SU-DHL-6 (cell line): ENCODE results near the gene PDC.

ENCODE experiments used
- CTCF ChIP-seq: fragments of 200-600 bp; sonication (generic); IDR thresholded peaks from one replicate; pipeline ENCODE4 v1.5.1; 2017; ENCODE audit warnings: antibody characterized with exemption, mild to moderate bottlenecking, low read length, moderate library complexity; ENCODE audit not compliant: insufficient read depth, poor library complexity, severe bottlenecking
- EZH2phosphoT487 ChIP-seq: fragments of 200-600 bp; sonication (generic), shearing (Covaris generic); conservative IDR thresholded peaks from 2 replicates; pipeline ENCODE4 v1.6.1; 2018; ENCODE audit warnings: mild to moderate bottlenecking, antibody characterized with exemption, low read length, moderate library complexity, mixed read lengths

DNA sequence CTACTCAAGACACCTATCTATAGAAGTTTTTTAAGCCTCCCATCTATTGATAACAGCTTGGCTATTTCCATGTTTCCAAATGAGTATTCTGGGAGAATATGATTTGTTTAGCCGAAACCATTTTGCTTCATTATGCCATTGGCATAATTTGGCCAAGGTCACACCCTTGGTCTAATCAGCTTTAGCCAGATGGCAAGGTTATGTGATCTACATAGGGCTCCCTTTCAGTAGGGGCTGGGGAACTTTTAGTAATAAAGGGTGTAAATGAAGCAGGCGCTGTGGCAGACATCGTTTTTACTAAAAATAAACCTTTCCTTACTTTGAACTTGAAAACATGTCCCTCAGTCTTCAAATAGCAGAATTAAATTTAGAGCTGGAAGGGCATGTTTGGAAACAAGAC lies 3.0 kb upstream of the PDC start:
- TF ChIP-seq CTCF, result no peak
- no peak for TF ChIP-seq EZH2phosphoT487
